Peyer's patch (tissue), 4 donors: ENCODE results near the gene DCUN1D3.

Experiments
- CTCF ChIP-seq, 6 experiments: fragments of 450-650 bp in 4 of 6; fragments of 200-600 bp in 2 of 6; sonication (generic) in 1 of 6; IDR thresholded peaks; one replicate each; pipeline ENCODE4 v1.5.1; 2017 to 2019; ENCODE audit warnings: antibody characterized with exemption in 6 of 6, mild to moderate bottlenecking in 3 of 6, moderate library complexity in 1 of 6
- POLR2A ChIP-seq, 2 donors: fragments of 450-650 bp; IDR thresholded peaks; one replicate each; pipeline ENCODE4 v1.5.1; 2017; ENCODE audit warnings: antibody characterized with exemption in 2 of 2, mild to moderate bottlenecking in 2 of 2, moderate library complexity in 2 of 2

GRCh38 chr16:20925751-20926150 is 25.6 kb upstream of the DCUN1D3 start:
- no peak for TF ChIP-seq CTCF (IDR thresholded peaks at IDR 0.05)
- TF ChIP-seq POLR2A (IDR thresholded peaks at IDR 0.05): no peak
